Hindlimb muscle (tissue), 1 donor: ENCODE results near the gene DAP3. TPM values are rescaled to one million over a fixed set of nuclear protein-coding genes. Genes with fewer than 3 reads are reported as not detected.
"Not testable (repeated sequence)": the region's sequence is repeated elsewhere in the genome, so short reads cannot be mapped to it uniquely, and the experiment has no call there.

ENCODE experiments used
- DNase-seq: peaks from one replicate; pipeline ENCODE4 v3.0.0-alpha.2; 2013
- polyA plus RNA-seq: library from polyadenylated mRNA; unstranded; fragments of 120-200 nt; gene quantifications from one replicate; pipeline ENCODE4 v1.2.1, GENCODE V29; 2013; ENCODE audit not compliant: insufficient read length

The DAP3 gene
- polyA plus RNA-seq = 136 TPM

DNA sequence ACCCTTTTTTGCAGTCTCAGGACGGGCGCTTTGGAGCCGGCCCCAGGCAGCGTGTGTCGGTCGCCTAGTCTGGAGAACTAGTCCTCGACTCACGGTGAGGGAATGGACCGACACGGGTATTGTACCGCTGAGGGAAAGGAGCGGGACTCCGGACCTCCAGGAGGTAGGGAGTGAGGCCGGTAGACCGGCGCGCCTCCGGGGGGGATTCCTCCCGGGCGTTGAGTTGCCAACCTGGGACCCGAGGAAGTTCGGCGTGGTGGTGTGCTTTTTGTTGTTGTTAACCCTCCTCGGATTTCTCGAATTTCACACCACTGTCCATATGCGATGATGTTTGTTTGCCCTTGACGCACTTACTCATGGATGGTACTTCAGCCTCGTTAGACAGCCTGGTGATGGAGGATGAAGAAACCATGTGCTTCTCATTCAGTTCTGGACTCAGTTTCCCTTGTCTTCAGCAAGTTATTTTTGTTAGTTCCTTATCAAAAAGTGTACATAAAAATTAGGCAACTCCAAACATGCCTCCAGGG, at the start of gene DAP3:
Gene DAP3 (plus strand): TSS at position 11 of the 527 bp plus-strand sequence. CDS start 20,689 bp downstream, outside the sequence.
- DNase-seq = not testable (repeated sequence)

DNA sequence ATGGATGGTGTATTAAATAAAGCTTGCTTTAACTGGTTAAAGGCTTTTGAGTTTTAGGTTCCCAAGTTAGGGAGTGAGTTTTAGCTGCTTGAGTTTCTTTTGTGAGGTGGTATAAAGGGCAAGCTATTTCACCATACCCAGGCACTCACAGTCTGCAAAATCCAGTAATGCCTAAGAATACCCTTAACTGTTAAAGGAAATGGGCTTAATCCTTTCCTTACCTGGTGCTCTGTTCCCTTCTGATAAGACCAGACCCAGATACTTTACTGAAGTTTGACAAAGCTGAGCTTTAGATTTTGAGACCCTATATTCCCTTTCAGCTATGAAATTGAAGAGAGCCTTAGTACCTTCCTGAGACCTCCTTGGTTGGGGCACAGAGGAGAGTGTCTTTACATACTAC, 48.5 kb upstream of the DAP3 start:
- DNase-seq = no peak

DNA sequence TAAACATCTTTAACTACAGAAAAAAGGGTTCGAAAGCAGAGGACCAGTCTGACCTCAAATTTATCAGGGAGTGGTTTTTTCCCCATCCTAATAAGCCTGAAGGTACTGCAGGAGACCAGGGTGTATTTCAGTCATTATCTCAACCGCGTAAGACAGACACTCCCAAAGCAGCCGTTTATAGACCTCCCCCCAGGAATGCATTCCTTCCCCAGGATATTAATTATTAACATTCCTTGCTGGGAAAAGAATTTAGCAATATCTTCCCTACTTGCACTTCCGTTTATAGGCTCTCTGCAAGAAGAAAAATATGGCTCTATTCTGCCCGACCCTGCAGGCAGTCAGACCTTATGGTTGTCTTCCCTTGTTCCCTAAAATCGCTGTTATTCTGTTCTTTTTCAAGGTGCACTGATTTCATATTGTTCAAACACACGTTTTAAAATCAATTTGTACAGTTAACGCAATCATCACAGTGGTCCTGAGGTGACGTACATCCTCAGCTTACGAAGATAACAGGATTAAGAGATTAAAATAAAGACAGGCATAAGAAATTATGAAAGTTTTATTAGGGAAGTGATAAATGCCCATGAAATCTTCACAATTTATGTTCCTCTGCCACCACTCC, 46.2 kb upstream of the DAP3 start:
- not testable (repeated sequence) for DNase-seq

DNA sequence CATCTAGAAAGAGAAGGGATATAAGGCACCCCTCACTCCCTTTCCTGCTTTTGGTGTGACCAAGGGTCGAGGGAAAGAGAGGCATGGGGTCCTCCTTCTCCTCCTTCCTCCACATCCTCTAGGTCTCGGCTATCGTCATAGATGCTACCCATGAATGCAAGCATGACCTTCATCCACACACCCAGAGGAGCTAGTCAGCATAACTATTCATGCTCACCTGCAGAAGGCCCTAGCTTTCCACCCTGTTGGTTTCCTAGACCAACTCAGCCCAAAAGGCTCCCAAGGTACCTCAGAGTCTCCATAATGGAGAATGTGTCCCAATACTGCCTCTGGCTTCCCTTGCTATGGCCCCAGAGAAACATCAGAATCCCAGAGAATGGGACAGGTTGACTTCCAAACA, 45.7 kb upstream of the DAP3 start:
- no peak for DNase-seq

DNA sequence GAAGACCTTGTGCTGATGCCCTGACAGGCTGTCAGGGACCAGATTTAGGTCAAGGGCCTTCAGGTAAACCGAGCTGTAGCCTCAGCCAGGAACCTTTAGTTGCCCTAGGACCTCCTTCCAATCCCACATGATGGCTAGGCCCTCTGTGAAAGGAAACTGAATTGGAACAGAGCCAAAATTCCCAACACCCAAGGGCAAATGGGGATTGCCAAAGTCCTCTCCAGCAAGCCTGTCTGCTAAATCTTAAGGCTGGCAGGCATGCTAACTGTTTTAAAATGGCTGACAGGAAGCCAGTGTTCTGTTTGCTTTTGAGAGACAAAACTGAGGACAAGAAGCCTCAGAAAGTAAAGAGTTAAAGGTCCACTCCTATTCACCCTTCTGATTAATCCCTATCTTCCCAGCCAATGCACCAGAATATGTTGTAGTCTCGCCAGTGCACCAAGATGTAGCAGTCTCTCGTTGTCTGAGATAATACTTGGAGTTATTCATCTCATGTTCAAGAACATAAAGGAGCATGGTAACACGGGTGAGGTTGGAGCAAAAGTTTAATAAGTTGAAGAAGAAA, 43.8 kb upstream of the DAP3 start:
- no peak for DNase-seq

DNA sequence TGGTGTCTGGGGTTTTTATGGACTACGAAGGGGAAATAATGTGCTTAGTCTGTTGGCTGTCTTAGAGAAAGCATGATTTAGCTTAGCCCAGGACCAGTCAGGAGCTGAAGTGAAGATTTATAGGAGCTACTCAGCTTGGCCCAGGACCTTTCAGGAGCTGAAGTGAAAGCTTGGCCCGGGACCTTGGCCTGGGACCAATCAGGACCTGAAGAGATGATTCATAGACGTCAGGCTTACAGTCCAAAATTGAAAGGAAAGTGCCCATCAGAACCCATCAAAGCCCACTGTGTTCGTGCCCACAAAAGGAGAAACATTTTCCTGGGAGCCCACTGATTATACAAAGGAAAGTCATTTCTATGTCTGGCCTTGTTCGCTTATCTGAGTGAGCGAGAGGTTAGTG, 43.2 kb upstream of the DAP3 start:
- DNase-seq = no peak

DNA sequence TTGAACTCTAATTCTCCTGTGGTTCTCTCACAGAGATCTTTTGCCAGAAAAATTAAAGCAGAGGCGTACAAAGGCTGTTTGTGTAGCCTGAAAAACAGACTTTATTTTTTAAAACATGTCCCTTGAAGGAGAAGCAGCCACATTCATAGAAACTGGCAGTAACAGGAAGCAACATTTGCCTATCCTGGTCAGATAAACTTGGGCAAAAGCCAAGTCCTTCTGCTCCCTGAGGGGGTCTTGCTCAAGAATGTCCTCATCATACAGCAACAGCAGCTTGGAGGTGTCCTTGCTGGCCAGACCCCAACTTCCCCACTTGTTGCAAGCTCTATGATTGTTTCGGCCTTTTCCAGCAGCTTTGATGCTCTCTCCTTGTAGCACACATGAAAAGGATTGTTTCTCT, 42.6 kb upstream of the DAP3 start:
- no peak for DNase-seq

DNA sequence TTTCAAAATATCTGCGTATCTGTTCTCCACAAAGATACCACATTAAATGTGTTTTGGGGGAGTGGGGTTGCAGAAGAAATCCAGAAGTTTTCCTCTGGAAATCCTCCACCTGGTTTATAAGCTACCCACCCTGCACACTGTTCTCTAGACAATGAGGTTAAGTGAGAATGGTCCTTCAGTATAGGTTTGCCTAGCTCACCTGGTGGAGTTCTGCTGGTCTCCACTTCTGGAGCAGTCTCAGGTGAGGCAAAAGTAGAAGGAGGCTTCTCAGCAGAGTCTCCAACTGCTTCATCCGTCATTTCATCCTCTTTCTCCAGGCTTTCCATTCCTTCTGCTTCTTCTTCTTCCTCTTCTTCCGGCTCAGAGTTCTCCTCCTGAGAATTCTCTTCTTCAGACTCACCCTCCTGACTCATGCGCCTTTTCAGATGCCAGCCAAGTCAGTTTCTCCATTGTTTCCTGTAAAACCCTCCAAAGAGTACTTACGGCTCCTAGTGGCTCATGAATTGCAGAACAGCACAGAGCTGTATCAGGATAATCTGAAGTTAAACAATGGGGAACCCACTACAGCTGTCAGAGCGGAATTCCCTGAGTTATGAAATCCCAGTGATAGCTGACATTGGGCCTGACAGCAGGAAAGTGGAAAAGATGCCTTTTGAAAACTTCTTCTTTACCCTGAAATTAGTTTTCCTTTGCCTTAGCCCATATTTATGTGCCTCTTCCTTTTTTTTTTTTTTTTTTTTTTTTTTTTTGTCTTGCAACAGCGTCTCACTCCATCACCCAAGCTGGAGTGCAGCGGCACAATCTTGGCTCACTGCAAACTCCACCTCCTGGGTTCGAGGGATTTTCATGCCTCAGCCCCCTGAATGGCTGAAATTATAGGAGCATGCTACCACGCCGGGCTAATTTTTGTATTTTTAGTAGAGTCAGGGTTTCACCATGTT, 40.4 kb upstream of the DAP3 start:
- DNase-seq = peak; percentile 40

DNA sequence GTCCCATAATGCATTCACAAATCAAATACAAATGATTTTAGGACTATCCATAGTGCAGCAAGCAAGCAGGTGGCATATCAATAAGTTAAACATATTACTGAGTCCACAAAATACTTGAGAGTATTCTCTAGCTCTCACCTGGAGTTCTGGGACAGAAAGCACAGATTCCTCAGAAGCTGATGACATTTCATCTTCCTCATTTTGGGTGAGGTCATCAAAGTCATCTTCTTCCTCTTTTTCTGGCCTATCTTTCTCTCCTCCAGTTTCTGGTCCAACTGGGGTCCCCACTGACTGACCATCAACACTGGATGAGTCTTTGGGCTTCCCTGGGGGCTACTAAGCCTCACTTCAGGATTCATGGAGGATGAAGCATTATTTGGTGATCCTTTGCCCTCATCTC, 39.2 kb upstream of the DAP3 start:
- DNase-seq = no peak

DNA sequence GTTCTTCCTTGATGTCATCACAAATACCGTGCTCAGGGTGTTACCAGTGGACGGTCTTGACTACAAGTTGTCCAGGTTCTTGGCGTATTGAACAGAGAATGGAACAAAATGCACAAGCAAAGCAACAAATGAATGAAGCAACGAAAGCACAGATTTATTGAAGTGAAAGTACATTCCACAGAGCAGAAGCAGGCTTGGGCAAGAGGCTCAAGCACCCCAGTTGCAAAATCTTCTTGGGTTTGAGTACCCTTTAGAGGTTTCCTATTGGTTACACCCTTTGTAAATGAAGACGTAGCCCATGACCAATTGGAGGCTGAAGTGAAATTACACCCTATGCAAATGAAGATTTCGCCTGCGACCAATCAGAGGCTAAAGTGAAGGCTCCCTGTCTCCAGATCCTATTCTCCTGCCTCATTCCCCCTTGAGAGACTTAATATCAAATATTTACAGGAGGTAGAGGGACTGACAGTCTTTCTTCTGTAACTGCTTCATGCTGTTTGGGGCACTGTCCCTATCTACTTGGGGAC, 38.6 kb upstream of the DAP3 start:
- no peak for DNase-seq

DNA sequence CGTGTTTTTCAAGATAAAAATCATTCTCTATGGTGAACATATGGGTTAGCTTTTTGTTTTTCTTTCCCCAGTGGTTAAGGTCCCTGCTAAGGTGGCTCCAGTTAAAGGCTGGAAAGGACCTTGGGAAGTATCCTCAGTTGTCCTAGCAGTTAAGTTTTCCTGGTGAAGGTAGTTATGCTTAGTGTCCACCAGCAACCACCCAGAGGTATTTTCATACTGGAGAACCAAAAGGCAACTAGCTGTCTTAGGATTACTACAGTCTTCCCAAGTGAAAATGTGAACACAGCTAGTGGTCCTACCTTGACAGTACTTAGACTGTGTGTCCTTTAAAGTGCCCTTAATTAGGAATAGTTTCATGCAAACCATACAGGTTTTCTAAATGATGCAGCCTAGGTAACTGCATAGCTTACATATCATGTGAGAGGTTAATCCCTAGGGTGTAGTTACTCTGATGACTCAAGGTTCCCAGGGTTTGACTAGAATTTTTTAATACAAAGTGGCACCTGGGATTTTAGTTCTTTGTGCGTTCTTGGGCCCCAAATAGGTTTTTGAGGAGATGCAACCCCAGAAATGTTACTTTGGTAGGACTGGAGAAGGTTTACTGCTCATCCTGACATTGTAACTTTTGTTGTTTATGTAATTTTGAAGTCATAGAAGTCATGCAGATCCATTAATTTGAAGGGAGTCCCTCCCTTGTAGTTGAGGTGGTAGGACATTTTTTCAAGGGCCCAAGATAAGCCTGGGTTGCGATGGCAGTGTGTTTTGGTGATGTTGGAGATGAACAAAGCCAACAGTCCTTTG, 36.8 kb upstream of the DAP3 start:
- no peak for DNase-seq

DNA sequence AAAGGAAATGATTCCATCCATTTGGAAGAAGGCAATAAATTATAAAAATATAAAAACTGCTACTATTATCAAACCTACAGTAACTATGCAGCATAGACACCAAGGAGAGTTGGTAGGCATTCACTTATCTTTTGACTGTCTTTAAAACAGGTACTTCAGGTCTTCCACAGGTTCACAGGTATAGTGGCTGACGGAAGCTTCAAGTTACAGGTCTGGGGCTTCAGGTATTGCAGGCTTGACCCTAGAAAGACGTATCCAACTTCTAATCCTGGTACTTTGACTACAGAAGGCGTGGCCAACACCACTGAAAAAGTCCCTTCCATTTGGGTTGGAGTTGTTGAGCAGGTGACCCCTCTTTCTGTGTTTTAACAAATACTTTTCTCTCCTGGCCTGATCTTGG, 35.9 kb upstream of the DAP3 start:
- DNase-seq = no peak

DNA sequence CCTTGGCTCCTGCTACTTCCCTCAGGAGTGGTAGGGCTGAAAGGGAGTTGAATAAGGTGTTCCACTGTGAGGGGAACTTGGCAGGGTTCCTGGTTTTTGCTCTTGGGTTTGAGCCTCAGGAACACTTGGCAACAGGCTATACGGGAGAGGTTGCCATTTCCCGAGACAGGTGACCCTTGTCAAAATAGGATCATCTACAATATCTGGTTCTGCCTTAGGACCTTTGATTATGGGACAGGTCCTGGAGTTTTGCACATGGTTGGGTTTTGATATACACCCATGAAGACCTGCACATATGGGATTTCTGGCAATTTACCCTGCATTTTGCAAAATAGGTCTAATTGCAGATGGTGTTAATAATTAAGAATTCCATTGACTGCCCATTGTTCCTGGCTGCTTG, 31.4 kb upstream of the DAP3 start:
- no peak for DNase-seq

DNA sequence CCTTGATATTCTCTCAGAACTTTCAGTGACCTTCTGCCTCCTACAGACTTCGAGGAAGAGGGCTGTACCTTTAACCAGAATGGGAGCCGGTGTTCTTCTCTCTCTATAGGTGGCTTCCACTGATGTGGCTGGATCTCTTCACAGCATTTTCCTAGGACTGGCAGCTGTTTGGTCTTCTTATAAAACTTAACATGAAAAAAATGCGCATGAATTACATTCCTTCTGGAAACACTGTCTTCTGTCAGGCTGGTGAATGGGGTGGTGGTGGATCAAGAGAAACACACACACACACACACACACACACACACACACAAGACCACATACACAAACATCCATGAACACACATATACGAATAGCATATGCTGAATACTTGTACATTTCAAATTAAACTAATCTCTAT, 27.7 kb upstream of the DAP3 start:
- DNase-seq = not testable (repeated sequence)

DNA sequence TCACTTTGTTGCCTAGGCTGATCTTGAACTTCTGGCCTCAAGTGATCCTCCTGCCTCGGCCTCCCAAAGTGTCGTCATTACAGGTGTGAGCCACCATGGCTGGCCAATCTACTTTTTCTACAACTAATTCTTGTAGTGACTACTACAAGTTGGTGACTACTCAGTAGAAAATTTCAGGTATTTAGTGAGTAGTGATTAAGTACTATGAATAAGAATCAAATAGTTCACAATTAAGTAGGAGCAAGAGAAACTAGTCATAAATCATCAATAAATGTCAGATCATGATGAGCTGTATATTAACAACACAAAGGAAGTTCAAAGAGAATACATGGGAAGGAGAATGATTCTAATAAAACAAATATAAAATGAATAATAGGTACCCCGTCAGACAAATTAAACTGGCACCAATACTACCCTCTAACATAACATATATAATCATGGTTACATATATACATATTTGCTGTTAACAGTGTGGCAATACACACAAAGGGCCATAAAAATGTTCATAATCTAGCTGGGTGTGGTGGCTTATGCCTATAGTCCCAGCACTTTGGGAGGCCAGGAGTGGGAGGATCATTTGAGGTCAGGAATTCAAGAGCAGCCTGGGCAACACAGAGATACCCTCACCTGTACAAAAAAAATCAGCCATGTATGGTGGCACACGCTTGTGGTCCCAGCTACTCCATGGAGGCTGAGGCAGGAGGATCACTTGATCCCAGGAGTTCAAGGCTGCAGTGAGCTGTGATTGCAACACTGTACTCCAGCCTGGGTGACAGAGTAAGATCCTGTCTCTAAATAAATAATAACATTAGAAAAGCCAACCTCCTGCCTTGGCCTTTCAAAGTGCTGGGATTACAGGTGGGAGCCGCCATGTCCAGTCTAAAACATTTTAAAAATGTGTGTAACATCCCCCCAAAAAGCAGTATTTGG, 19.4 kb upstream of the DAP3 start:
- DNase-seq = no peak

DNA sequence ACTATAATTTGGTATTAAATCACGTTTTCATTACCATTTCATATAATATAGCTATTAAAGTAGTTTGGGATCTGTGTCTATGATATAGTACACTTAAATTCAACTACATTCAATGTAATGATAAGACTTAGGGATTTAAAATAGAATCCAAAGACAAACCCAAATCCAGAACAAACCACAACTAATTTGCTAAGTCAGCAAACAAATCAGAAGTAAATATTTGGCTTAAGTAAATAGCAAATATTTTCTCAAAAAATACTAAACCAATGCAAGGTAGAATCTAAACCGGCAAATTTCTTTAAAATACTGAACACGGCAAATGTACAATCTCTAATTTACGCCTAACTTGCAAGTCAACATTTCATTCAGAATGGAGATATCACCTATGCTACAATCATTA, 17.1 kb upstream of the DAP3 start:
- DNase-seq = no peak

DNA sequence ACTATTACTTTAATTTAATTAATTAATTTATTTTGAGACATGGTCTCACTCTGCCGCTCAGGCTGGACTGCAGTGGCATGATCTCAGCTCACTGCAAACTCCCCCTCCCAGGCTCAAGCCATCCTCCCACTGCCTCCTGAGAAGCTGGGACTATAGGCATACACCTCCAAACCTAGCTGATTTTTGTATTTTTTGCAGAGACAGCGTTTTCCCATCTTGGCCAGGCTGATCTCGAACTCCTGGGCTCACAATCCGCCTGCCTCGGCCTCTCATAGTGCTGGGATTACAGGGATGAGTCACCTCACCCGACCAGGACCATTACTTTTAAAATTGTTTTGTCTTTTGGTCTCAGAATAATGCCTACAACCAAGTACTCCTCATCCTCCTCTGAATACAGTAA, 15.9 kb upstream of the DAP3 start:
- DNase-seq = no peak

DNA sequence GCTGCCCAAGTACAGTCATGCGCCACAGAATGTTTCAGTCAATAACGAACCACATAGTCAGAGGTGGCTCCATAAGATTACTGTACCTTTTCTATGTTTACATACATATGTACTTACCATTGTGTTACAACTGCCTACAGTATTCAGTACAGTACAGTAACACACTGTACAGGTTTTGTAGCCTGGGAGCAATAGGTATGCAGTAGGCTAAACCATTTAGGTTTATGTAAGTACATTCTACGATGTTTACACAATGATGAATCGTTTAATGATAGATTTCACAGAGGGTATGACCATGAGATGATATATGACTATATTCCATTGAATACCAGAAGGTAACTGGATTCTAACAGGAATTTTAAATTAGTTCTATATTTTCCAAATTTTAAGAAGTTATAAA, 10.9 kb upstream of the DAP3 start:
- DNase-seq = no peak

DNA sequence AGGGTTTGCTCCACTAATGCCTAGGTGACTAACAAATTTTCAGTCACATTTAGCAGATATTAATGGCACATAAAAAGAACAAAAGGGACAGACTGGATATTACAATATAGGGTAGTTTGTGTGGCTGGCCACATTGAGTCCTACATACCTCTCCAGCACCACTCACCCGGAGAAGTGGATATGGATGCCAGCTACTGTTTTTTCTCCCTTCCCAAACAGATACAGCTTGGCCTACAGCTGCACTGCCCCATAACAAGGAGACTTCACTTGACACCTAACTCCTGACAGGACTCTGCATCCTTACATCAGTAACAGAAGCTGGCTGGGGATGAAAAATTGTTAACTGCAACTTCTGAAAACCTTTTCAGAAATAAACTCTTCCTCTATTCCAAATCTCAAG, 9.9 kb upstream of the DAP3 start:
- not testable (repeated sequence) for DNase-seq

DNA sequence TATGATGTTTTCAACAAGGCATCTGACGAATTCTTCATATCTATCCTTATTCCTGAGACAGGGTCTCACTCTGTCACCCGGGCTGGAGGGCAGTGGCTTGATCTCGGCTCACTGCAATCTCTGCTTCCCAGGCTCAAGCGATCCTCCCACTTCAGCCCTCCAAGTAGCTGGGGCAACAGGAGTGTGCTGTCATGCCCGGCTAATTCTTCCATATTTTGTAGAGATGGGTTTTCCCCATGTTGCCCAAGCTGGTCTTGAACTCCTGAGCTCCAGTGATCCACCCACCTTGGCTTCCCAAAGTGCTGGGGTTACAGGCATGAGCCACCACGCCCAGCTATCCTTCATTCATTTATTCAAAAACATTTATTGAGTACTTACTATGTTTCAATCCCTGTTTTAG, 8.4 kb upstream of the DAP3 start:
- DNase-seq = no peak

DNA sequence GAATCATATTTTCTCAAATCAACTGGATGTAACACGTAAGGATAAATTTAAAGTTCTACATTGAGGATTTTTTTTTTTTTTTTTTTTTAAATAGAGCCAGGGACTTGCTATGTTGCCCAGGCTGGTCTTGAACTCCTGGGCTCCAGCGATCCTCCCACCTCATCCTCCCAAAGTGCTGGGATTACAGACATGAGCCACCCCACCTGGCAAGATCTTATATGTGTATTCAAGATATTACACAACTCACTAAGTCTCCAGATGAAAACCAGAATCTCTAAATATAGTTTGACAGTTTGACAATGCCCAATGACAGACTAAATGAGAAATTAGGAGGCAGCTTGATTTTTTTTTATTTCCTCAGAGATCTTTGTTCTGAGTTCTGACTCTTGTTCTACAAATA, 7.1 kb upstream of the DAP3 start:
- DNase-seq = no peak
